MM.1S (cell line): ENCODE results near the gene CUEDC2.
A peak's percentile ranks its signal among the peaks of the same experiment; 100 is the strongest.

Experiments used
- DNase-seq: peaks from one replicate; pipeline ENCODE4 v3.0.0-alpha.2; 2015
- H2AFZ ChIP-seq: fragments of 300-600 bp; sonication (generic); 2 replicates; pipeline ENCODE4 v1.6.0; 2016; ENCODE audit warnings: antibody characterized with exemption, low read length
- H3F3A ChIP-seq: fragments of 300-600 bp; sonication (generic); 2 replicates; pipeline ENCODE4 v1.6.1; 2016; ENCODE audit warnings: mild to moderate bottlenecking, antibody characterized with exemption, low read length, moderate library complexity, mixed read lengths; ENCODE audit not compliant: insufficient read depth
- H3K27ac ChIP-seq: fragments of 300-600 bp; sonication (generic); 2 replicates; pipeline ENCODE4 v1.5.1; 2016; ENCODE audit warnings: mild to moderate bottlenecking, low read length
- H3K27me3 ChIP-seq: fragments of 300-600 bp; sonication (generic); replicated peaks from 2 replicates; pipeline ENCODE4 v1.6.0; 2016; ENCODE audit warnings: low read length; ENCODE audit not compliant: insufficient read depth
- H3K36me3 ChIP-seq: fragments of 300-600 bp; sonication (generic); replicated peaks from 2 replicates; pipeline ENCODE4 v1.6.1; 2016; ENCODE audit warnings: mild to moderate bottlenecking, low read length, mixed read lengths; ENCODE audit not compliant: insufficient read depth
- H3K4me1 ChIP-seq: fragments of 300-600 bp; sonication (generic); 2 replicates; pipeline ENCODE4 v1.6.1; 2016; ENCODE audit warnings: low read length, mixed read lengths
- H3K4me2 ChIP-seq: fragments of 300-600 bp; sonication (generic); 2 replicates; pipeline ENCODE4 v1.6.0; 2016; ENCODE audit warnings: low read depth, low read length
- H3K4me3 ChIP-seq: fragments of 300-600 bp; sonication (generic); 2 replicates; pipeline ENCODE4 v1.5.1; 2016; ENCODE audit warnings: low read length, mixed read lengths
- H3K79me2 ChIP-seq: fragments of 300-600 bp; sonication (generic); 2 replicates; pipeline ENCODE4 v1.6.1; 2016; ENCODE audit warnings: mixed run types, low read length, mixed read lengths
- H3K9ac ChIP-seq: fragments of 300-600 bp; sonication (generic); 2 replicates; pipeline ENCODE4 v1.6.1; 2016; ENCODE audit warnings: low read length, mixed read lengths
- H3K9me2 ChIP-seq: fragments of 300-600 bp; sonication (generic); replicated peaks from 2 replicates; pipeline ENCODE4 v1.6.1; 2016; ENCODE audit warnings: mild to moderate bottlenecking, low read length, mixed read lengths; ENCODE audit not compliant: insufficient read depth
- H3K9me3 ChIP-seq: fragments of 300-600 bp; sonication (generic); replicated peaks from 2 replicates; pipeline ENCODE4 v1.6.1; 2016; ENCODE audit warnings: mild to moderate bottlenecking, low read length, mixed read lengths; ENCODE audit not compliant: insufficient read depth
- H4K20me1 ChIP-seq: fragments of 300-600 bp; sonication (generic); 2 replicates; pipeline ENCODE4 v1.6.1; 2016; ENCODE audit warnings: mild to moderate bottlenecking, low read length, moderate library complexity, mixed read lengths; ENCODE audit not compliant: insufficient read depth
- EZH2 ChIP-seq: fragments of 300-600 bp; sonication (generic); optimal IDR thresholded peaks from 2 replicates; pipeline ENCODE3; 2017; ENCODE audit warnings: low read depth, mild to moderate bottlenecking, antibody characterized with exemption, low read length, mixed read lengths
- EZH2phosphoT487 ChIP-seq: fragments of 300-600 bp; sonication (generic); IDR thresholded peaks from 2 replicates; pipeline ENCODE4 v1.6.1; 2018; ENCODE audit warnings: antibody characterized with exemption, low read length
- TF ChIP-seq, protein P1 (sequence below): fragments of 300-600 bp; sonication (generic); IDR thresholded peaks from 2 replicates; pipeline ENCODE4 v1.5.1; 2016; ENCODE audit warnings: antibody characterized with exemption, low read length, mixed read lengths

The CUEDC2 gene

GRCh38 chr10:102400598-102401341, 31.6 kb downstream of the CUEDC2 start:
- TF ChIP-seq EZH2 = no peak
- TF ChIP-seq EZH2phosphoT487 = no peak
- TF ChIP-seq, protein P1, sequence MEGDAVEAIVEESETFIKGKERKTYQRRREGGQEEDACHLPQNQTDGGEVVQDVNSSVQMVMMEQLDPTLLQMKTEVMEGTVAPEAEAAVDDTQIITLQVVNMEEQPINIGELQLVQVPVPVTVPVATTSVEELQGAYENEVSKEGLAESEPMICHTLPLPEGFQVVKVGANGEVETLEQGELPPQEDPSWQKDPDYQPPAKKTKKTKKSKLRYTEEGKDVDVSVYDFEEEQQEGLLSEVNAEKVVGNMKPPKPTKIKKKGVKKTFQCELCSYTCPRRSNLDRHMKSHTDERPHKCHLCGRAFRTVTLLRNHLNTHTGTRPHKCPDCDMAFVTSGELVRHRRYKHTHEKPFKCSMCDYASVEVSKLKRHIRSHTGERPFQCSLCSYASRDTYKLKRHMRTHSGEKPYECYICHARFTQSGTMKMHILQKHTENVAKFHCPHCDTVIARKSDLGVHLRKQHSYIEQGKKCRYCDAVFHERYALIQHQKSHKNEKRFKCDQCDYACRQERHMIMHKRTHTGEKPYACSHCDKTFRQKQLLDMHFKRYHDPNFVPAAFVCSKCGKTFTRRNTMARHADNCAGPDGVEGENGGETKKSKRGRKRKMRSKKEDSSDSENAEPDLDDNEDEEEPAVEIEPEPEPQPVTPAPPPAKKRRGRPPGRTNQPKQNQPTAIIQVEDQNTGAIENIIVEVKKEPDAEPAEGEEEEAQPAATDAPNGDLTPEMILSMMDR = no peak
- Histone ChIP-seq H3K4me2 (no peak overlapping the region), H3K4me1 (peaks cover 24% of the 10 kb centered on the region), H3K27me3 (no peaks in the 10 kb centered on the region), H3K27ac (no peak overlapping the region), H4K20me1 (peaks cover 11% of the 10 kb centered on the region; the same call in 1 of the 2 replicates), H3K36me3 (peaks cover 15% of the 10 kb centered on the region), H3K4me3 (no peak overlapping the region), H3K9me3 (no peaks in the 10 kb centered on the region), H3K79me2 (peaks cover 40% of the 10 kb centered on the region), H2AFZ (no peak overlapping the region), H3K9me2 (no peaks in the 10 kb centered on the region), H3F3A (peaks cover 45% of the 10 kb centered on the region), H3K9ac (no peak overlapping the region)
- DNase-seq = no peak

DNA sequence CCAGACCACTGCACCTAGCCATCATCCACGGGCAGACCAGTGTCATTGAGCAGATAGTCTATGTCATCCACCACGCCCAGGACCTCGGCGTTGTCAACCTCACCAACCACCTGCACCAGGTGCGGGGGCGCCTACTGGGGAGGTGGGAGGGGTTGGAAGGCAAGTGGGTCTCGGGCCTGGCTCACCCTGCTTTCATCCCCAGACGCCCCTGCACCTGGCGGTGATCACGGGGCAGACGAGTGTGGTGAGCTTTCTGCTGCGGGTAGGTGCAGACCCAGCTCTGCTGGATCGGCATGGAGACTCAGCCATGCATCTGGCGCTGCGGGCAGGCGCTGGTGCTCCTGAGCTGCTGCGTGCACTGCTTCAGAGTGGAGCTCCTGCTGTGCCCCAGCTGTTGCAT, 32.3 kb downstream of the CUEDC2 start:
- H2AFZ ChIP-seq = no peak overlapping the region
- H3K9me2 ChIP-seq = no peaks in the 10 kb centered on the region
- no peak for DNase-seq
- H3K27ac ChIP-seq = peak overlapping the region; percentile 71; the same call in 1 of the 2 replicates
- H4K20me1 ChIP-seq = peaks cover 11% of the 10 kb centered on the region; the same call in 1 of the 2 replicates
- H3K27me3 ChIP-seq = no peaks in the 10 kb centered on the region
- peaks cover 49% of the 10 kb centered on the region for H3F3A ChIP-seq
- TF ChIP-seq EZH2phosphoT487 (no peak), EZH2 (no peak)
- TF ChIP-seq, protein P1 = no peak
- H3K36me3 ChIP-seq = peaks cover 15% of the 10 kb centered on the region
- peaks cover 44% of the 10 kb centered on the region for H3K79me2 ChIP-seq
- peak overlapping the region; percentile 46; the same call in 1 of the 2 replicates for H3K9ac ChIP-seq
- H3K4me3 ChIP-seq = peak overlapping the region; percentile 57; the same call in 1 of the 2 replicates
- peaks cover 24% of the 10 kb centered on the region for H3K4me1 ChIP-seq
- no peaks in the 10 kb centered on the region for H3K9me3 ChIP-seq
- peak overlapping the region; percentile 94; the same call in 1 of the 2 replicates for H3K4me2 ChIP-seq

- H3F3A ChIP-seq = peaks cover 53% of the 10 kb centered on the region
- peaks cover 11% of the 10 kb centered on the region; the same call in 1 of the 2 replicates for H4K20me1 ChIP-seq
- H3K4me1 ChIP-seq = peaks cover 24% of the 10 kb centered on the region
- TF ChIP-seq EZH2phosphoT487 = no peak
- TF ChIP-seq, protein P1 = peak; percentile 88
- H3K4me2 ChIP-seq = peak overlapping the region; percentile 94
- H3K4me3 ChIP-seq = peak overlapping the region; percentile 57; the same call in 1 of the 2 replicates
- H3K9ac ChIP-seq = peak overlapping the region; percentile 46; the same call in 1 of the 2 replicates
- peak overlapping the region; percentile 71; the same call in 1 of the 2 replicates for H3K27ac ChIP-seq
- H2AFZ ChIP-seq = 0 out of 2 replicates have a peak overlapping the region, but pooled peaks have one; percentile 27
- no peaks in the 10 kb centered on the region for H3K9me3 ChIP-seq
- DNase-seq = peak; percentile 90
- H3K9me2 ChIP-seq = no peaks in the 10 kb centered on the region
- peaks cover 15% of the 10 kb centered on the region for H3K36me3 ChIP-seq
- H3K79me2 ChIP-seq = peaks cover 45% of the 10 kb centered on the region
- no peaks in the 10 kb centered on the region for H3K27me3 ChIP-seq
Measured at GRCh38 chr10:102399217-102400021, 33.0 kb downstream of the CUEDC2 start.
